ENCODE measurements around the gene MICAL2. TPM values are rescaled to one million over a fixed set of nuclear protein-coding genes. Genes with fewer than 3 reads are reported as not detected.
A peak's percentile ranks its signal among the peaks of the same experiment; 100 is the strongest.

Gene MICAL2
- polyA plus RNA-seq, 2 of the 4 experiments (the other 2 are of a cell fraction): 39.8 to 42.1 TPM

- DNase-seq (ENCODE audit: low read depth in 1 of 2, low spot score in 1 of 2) (no peak), FAIRE-seq (no peak), ATAC-seq (no peak)
- Histone ChIP-seq H3K4me3 (no peak overlapping the region), H3K4me1 (peaks cover 26% of the 10 kb centered on the region), H3K4me2 (no peak overlapping the region), H3K27ac (peak overlapping the region in 1 of 2 experiments; percentile 14; a peak in 1 of 6 replicates), H3K9me3 (no peaks in the 10 kb centered on the region)
- 97% methylated on average over 7 of the region's 7 CpGs for WGBS (ENCODE audit: missing lambda C conversion rate)
- ChIA-PET CTCF (interaction anchor here (0.7 to 12.0 kb wide), 16 partner anchors 9 to 390 kb away, joined by 3 to 115 read pairs (median 5); no protein-coding TSS in a partner anchor), POLR2A (no interaction called here)
- TF ChIP-seq TP53 (CRISPR knock-in tag; IDR thresholded peaks at IDR 0.05): no peak
- TF ChIP-seq CBX8 (IDR thresholded peaks at IDR 0.05): no peak
- TF ChIP-seq, protein P1, sequence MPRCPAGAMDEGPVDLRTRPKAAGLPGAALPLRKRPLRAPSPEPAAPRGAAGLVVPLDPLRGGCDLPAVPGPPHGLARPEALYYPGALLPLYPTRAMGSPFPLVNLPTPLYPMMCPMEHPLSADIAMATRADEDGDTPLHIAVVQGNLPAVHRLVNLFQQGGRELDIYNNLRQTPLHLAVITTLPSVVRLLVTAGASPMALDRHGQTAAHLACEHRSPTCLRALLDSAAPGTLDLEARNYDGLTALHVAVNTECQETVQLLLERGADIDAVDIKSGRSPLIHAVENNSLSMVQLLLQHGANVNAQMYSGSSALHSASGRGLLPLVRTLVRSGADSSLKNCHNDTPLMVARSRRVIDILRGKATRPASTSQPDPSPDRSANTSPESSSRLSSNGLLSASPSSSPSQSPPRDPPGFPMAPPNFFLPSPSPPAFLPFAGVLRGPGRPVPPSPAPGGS (IDR thresholded peaks at IDR 0.05): no peak
- TF ChIP-seq JUN (IDR thresholded peaks at IDR 0.05): no peak
- TF ChIP-seq REST (IDR thresholded peaks at IDR 0.05): no peak
- no peak for TF ChIP-seq FOSB (CRISPR knock-in tag; IDR thresholded peaks at IDR 0.05)
- TF ChIP-seq MAFK (IDR thresholded peaks at IDR 0.05; ENCODE audit: partially characterized antibody): no peak
- TF ChIP-seq RFX5 (IDR thresholded peaks at IDR 0.05): no peak
- TF ChIP-seq HOXB5 (CRISPR knock-in tag; IDR thresholded peaks at IDR 0.05): no peak
- no peak for TF ChIP-seq CEBPB (IDR thresholded peaks at IDR 0.05)
- no peak for TF ChIP-seq RCOR1 (IDR thresholded peaks at IDR 0.05; ENCODE audit: low read depth, low read length)
- TF ChIP-seq HEYL (CRISPR knock-in tag; IDR thresholded peaks at IDR 0.05): no peak
- no peak for TF ChIP-seq EHF (CRISPR knock-in tag; IDR thresholded peaks at IDR 0.05)
- TF ChIP-seq HMGXB4 (CRISPR knock-in tag; IDR thresholded peaks at IDR 0.05; ENCODE audit: borderline replicate concordance): no peak
- TF ChIP-seq SREBF2 (IDR thresholded peaks at IDR 0.05): no peak
- no peak for TF ChIP-seq EP300 (IDR thresholded peaks at IDR 0.05)
- no peak for TF ChIP-seq CHD4 (IDR thresholded peaks at IDR 0.05; ENCODE audit: borderline replicate concordance)
- TF ChIP-seq NR3C1 (IDR thresholded peaks at IDR 0.05): no peak
Measured at GRCh38 chr11:12239804-12240371, 129.5 kb downstream of the MICAL2 start.

DNA sequence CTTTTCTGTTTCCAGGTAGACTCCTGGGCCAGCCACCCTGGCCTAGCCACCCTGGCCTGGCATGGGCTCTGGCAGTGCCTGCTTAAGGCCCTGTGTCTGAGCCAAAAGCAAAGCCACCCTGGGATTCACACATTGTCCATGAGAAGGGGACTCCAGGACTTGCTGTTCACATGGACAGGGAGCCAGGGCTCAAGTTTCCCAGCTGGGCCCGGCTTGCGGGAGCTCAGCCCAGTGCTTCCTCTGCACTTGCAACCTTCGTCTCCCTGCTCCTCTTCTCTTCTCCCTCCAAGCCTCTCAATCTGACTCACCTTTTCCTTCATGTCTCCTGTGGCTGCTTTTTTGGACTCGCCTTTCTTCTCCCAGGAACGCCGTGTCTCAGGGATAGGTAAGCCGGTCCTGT, 130.3 kb downstream of the MICAL2 start:
- no peak for FAIRE-seq
- H3K4me3 ChIP-seq: no peak overlapping the region
- ChIA-PET CTCF (interaction anchor here (0.8 to 12.0 kb wide), 10 partner anchors 8 to 196 kb away, joined by 3 to 115 read pairs (median 5); no protein-coding TSS in a partner anchor), POLR2A (no interaction called here)
- H3K4me1 ChIP-seq: peaks cover 22% of the 10 kb centered on the region
- DNase-seq (ENCODE audit: low read depth in 1 of 2, low spot score in 1 of 2): no peak
- no peak overlapping the region for H3K4me2 ChIP-seq
- no peaks in the 10 kb centered on the region for H3K9me3 ChIP-seq
- WGBS (ENCODE audit: missing lambda C conversion rate): 96% methylated on average over 7 of the region's 7 CpGs
- H3K27ac ChIP-seq: no peak overlapping the region; a peak in 1 of 6 replicates
- ATAC-seq: no peak
- TF ChIP-seq REST (IDR thresholded peaks at IDR 0.05) (no peak), KDM1A (IDR thresholded peaks at IDR 0.05; ENCODE audit: low read depth) (no peak), FOSB (CRISPR knock-in tag; IDR thresholded peaks at IDR 0.05) (no peak), NFE2L2 (conservative IDR thresholded peaks at IDR 0.05; ENCODE audit: low read length) (no peak), SMC3 (IDR thresholded peaks at IDR 0.05) (no peak), HMGXB4 (CRISPR knock-in tag; IDR thresholded peaks at IDR 0.05; ENCODE audit: borderline replicate concordance) (no peak)
- TF ChIP-seq, protein P2, sequence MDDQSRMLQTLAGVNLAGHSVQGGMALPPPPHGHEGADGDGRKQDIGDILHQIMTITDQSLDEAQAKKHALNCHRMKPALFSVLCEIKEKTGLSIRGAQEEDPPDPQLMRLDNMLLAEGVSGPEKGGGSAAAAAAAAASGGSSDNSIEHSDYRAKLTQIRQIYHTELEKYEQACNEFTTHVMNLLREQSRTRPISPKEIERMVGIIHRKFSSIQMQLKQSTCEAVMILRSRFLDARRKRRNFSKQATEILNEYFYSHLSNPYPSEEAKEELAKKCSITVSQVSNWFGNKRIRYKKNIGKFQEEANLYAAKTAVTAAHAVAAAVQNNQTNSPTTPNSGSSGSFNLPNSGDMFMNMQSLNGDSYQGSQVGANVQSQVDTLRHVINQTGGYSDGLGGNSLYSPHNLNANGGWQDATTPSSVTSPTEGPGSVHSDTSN (IDR thresholded peaks at IDR 0.05): no peak
- TF ChIP-seq, protein P3, sequence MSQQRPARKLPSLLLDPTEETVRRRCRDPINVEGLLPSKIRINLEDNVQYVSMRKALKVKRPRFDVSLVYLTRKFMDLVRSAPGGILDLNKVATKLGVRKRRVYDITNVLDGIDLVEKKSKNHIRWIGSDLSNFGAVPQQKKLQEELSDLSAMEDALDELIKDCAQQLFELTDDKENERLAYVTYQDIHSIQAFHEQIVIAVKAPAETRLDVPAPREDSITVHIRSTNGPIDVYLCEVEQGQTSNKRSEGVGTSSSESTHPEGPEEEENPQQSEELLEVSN (IDR thresholded peaks at IDR 0.05; ENCODE audit: borderline replicate concordance, low read depth): no peak

Data from A549 (cell line).